ENCODE results near the gene EGFL7. TPM values are rescaled to one million over a fixed set of nuclear protein-coding genes. Genes with fewer than 3 reads are reported as not detected.

EGFL7 gene
- total and polyA plus RNA-seq, 4 donors: 32.1 to 39.7 (median 36.5) TPM

DNA sequence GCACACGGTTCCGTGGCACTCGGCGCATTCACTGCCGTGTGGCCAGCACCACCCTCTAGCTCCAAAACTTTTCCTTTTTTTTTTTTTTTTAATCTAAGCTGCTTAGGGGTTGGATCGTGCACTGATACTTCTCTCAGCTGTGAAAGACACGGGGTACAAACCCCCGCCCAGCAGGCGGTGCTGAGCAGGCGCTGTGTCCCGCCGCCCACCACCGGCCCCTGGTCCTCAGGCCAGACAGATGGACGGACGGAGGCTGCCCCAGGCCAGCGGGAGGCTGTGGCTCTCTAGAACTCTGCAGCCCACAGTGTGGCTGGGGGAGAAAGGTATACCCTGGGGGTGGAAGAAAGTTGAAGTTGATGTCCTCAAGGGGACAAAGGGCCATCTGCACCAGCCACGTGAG is 18.3 kb downstream of the EGFL7 start:
- H3K4me3 ChIP-seq (ENCODE audit: low read depth in 1 of 3, low read length in 3 of 3): no peak overlapping the region
- H3K27me3 ChIP-seq (ENCODE audit: control insufficient read depth in 4 of 4, insufficient read depth in 4 of 4, low read length in 3 of 4): no peaks in the 10 kb centered on the region
- no peak for DNase-seq (ENCODE audit: low spot score)
- 90% methylated on average over 17 of the region's 17 CpGs for WGBS
- TF ChIP-seq SP1 (IDR thresholded peaks at IDR 0.05) (peak; percentile 18), HNF4G (IDR thresholded peaks at IDR 0.05) (no peak)
- H3K36me3 ChIP-seq (ENCODE audit: control insufficient read depth in 4 of 4, insufficient read depth in 3 of 4, low read depth in 1 of 4, low read length in 3 of 4): peaks cover 0 to 5% (median under 1%) of the 10 kb centered on the region in 4 donors
- H3K27ac ChIP-seq (ENCODE audit: low read depth in 1 of 2, low read length in 2 of 2): peak overlapping the region; percentile 40 to 54
- no peaks in the 10 kb centered on the region for H3K9me3 ChIP-seq (ENCODE audit: control insufficient read depth in 4 of 4, low read length in 3 of 4)
- H3K9ac ChIP-seq (ENCODE audit: low read depth in 1 of 2, low read length in 2 of 2): no peak overlapping the region
- peaks cover 51 to 81% (median 68%) of the 10 kb centered on the region in 4 donors for H3K4me1 ChIP-seq (ENCODE audit: control insufficient read depth in 4 of 4, insufficient read depth in 4 of 4, low read length in 3 of 4)

DNA sequence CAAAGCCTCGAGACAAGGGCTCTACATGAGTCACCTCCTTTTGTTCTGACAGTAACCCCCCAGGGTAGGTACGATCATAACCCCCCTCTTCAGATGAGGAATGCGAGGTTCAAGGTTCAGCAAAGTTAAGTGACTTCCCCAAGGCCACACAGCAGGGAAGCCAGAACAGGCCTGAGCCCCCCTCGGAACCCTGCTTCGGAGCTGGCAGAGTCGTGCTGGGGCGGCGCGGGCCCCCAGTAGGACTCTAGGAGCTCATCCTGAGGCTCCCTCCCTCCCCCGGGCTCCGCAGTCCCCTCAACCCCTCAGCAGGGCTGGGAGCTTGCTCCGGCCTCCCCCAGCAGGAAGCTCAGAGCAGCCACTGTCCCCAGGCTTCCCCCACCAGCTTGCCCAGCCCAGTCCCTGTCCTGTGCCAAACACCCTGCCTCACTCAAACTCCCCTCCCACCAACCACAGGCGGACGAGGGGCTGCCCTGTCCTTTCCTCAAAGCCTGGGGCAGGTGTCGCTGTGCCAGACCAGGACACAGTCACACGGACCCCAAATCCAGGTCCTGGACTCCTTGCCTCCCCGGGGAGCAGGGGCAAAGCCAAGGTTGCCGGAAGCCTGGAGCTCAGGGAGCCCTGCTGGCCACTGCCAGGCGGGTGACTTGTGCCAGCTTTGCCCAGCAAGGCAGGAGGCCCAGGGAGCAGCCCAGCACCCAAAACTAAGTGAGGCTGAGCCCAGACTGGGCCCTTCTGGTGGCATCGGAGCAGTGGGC is 19.4 kb downstream of the EGFL7 start:
- Histone ChIP-seq H3K36me3 (ENCODE audit: control insufficient read depth in 4 of 4, insufficient read depth in 3 of 4, low read depth in 1 of 4, low read length in 3 of 4) (no peaks in the 10 kb centered on the region), H3K9ac (ENCODE audit: low read depth in 1 of 2, low read length in 2 of 2) (no peak overlapping the region), H3K27ac (ENCODE audit: low read depth in 1 of 2, low read length in 2 of 2) (peak overlapping the region; percentile 37 to 62), H3K4me3 (ENCODE audit: low read depth in 1 of 3, low read length in 3 of 3) (no peak overlapping the region), H3K27me3 (ENCODE audit: control insufficient read depth in 4 of 4, insufficient read depth in 4 of 4, low read length in 3 of 4) (no peaks in the 10 kb centered on the region), H3K4me1 (ENCODE audit: control insufficient read depth in 4 of 4, insufficient read depth in 4 of 4, low read length in 3 of 4) (peaks cover 51 to 77% (median 67%) of the 10 kb centered on the region in 4 donors), H3K9me3 (ENCODE audit: control insufficient read depth in 4 of 4, low read length in 3 of 4) (no peaks in the 10 kb centered on the region)
- WGBS: 76% methylated on average over 20 of the region's 20 CpGs
- no peak for TF ChIP-seq HNF4G (IDR thresholded peaks at IDR 0.05)
- no peak for TF ChIP-seq HNF4A (conservative IDR thresholded peaks at IDR 0.05)
- no peak for TF ChIP-seq YY1 (IDR thresholded peaks at IDR 0.05)
- no peak for TF ChIP-seq SP1 (IDR thresholded peaks at IDR 0.05)
- no peak for TF ChIP-seq EGR1 (IDR thresholded peaks at IDR 0.05; ENCODE audit: low read depth in 2 of 2)
- no peak for TF ChIP-seq RXRA (IDR thresholded peaks at IDR 0.05)
- TF ChIP-seq TAF1 (conservative IDR thresholded peaks at IDR 0.05): no peak
- TF ChIP-seq JUND (IDR thresholded peaks at IDR 0.05): no peak
- no peak for TF ChIP-seq NR2F2 (IDR thresholded peaks at IDR 0.05)
- no peak for DNase-seq (ENCODE audit: low spot score)

DNA sequence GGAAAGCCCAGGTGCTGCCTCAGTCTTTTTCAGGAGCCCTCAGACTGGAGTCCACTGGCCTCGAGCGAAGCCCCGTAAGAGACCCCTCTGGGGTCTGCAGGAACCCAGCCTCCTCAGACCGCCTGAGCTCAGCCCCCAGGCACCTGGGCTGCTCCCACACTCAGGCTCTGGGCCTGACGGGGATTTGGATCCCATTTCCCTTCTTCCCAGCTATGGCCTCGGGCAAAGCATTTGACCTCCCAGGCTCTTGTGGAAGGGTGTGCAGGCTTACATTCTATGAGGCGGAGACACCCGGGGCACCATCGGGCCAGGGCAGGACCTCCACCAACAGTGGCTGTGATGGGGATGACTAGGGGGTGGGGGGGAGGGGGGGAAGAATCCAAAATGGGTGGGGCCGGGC is 20.0 kb downstream of the EGFL7 start:
- peaks cover 51 to 77% (median 67%) of the 10 kb centered on the region in 4 donors for H3K4me1 ChIP-seq (ENCODE audit: control insufficient read depth in 4 of 4, insufficient read depth in 4 of 4, low read length in 3 of 4)

More for the DNA sequence above, 20.0 kb downstream of the EGFL7 start:
- H3K4me3 ChIP-seq (ENCODE audit: low read depth in 1 of 3, low read length in 3 of 3): no peak overlapping the region
- H3K27ac ChIP-seq (ENCODE audit: low read depth in 1 of 2, low read length in 2 of 2): peak overlapping the region; percentile 37 to 62
- H3K9ac ChIP-seq (ENCODE audit: low read depth in 1 of 2, low read length in 2 of 2): no peak overlapping the region
- H3K9me3 ChIP-seq (ENCODE audit: control insufficient read depth in 4 of 4, low read length in 3 of 4): no peaks in the 10 kb centered on the region
- TF ChIP-seq CTCF (IDR thresholded peaks at IDR 0.05; ENCODE audit: low read depth, low read length, missing input control): no peak
- TF ChIP-seq RAD21 (IDR thresholded peaks at IDR 0.05): no peak
- H3K27me3 ChIP-seq (ENCODE audit: control insufficient read depth in 4 of 4, insufficient read depth in 4 of 4, low read length in 3 of 4): no peaks in the 10 kb centered on the region
- WGBS: 72% methylated on average over 10 of the region's 10 CpGs
- H3K36me3 ChIP-seq (ENCODE audit: control insufficient read depth in 4 of 4, insufficient read depth in 3 of 4, low read depth in 1 of 4, low read length in 3 of 4): no peaks in the 10 kb centered on the region
- DNase-seq (ENCODE audit: low spot score): no peak
